Measurements from ENCODE around the gene AK6.

GRCh38 chr5:69364414-69364813, 4.9 kb downstream of the AK6 start:
- TF ChIP-seq CTCF (conservative IDR thresholded peaks at IDR 0.05; ENCODE audit: low read depth, low read length) (peak; percentile 53), EZH2 (IDR thresholded peaks at IDR 0.05; ENCODE audit: borderline replicate concordance, low read depth, low read length, poor library complexity, severe bottlenecking) (no peak)

Data from A673 (cell line).